HG02610 (cell line): ENCODE measurements around the gene WSCD2.

ENCODE experiments used
- ATAC-seq: cut with Tn5 transposase; IDR thresholded peaks from one replicate; pipeline ENCODE4 v1.9.1; 2021; ENCODE audit warnings: mild to moderate bottlenecking, moderate library complexity; ENCODE audit not compliant: unreplicated experiment

Gene WSCD2

DNA sequence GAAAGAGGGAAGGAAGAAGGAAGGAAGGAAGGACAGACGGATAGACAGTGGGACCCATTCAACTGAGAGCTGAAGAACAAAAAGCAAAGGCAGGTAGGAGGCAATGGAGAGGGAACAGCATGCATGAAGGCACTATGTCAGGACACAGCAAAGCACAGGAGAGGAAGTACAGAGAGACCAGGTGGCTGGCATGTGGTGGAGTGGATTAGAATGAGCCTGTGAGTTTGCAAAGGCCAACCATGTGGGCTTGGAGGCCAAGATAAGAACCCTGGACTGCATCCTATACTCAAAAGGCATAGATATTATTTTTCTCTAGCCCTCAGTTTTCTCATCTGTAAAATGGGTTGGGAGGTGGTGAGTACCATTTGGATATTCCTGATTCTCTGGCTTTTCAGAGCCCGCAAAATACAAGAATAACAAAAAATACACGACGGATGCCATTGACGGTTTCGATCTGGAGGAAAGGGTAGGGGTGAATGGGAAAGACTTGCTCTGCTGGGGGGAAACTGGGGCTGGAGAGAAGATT, 102.9 kb downstream of the WSCD2 start:
- no peak for ATAC-seq

DNA sequence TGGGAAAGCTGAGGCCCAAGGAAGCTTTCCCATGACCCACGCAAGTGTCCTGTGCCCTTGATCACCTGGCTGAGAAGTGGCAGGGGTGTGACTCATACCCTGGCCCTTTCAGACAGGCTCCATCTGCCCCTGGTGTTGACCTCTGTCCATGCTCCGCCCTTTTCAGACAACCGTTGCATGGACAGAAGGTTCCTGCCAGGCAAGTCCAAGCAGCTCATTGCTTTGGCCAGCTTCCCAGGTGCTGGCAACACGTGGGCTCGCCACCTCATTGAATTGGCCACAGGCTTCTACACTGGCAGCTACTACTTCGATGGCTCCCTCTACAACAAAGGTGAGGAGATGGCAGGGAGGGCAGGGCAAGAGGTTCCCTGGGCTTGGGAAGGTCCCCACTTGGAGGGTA, 103.5 kb downstream of the WSCD2 start:
- no peak for ATAC-seq

DNA sequence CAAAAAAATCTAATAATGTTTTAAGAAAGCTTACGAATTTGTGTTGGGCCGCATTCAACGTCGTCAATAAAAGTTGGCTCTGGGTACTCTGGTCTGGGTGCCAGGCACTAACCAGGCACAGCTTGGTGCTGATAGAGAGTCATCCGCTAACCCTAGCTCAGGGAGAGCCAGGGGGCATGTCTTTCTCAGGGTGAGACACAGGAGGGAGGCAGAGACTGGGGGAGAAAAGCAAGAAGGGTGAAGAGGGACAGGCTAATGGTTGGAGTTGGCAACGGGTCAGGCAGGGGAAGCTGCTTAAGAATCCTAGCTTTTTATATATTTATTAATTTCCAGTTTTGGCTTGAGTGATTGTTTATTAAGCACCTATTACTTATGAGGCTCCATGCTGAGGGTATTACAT, 105.1 kb downstream of the WSCD2 start:
- no peak for ATAC-seq

DNA sequence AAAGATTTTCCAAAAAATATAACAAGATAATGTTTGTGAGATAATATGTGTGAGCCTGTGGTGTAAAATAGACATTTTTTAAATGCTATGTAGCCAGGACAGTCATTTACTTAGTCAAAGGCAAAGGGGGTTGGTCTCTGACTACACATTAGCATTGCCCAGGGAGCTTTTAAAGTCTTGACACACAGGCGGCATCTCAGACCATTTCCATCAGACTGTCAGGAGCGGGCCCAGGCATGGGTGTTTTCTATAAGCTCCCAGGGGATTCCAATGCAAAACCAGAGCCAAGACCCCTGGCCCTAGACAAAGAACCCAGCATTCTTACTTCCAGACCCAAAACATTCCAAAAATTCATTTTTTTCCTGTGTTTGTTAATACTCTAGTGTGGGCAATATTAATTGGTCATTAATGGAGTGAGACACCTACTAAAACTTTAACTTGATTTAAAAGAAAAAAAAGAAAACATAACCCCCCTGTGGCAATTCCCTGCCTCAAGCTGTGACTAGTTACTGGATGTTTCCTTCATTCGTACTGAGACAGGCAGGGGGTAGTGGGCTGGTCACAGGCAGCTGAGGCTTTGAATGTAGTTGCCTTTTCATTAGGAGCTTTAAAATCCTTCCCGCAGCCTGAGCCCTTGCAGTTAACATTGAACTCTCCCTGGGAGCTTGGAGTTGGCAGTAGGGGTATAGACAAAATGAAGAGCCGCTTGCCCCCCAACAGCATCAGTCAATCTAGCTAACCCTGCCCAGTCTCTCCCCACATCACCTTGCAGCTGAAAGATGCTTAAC, 106.3 kb downstream of the WSCD2 start:
- ATAC-seq = no peak

DNA sequence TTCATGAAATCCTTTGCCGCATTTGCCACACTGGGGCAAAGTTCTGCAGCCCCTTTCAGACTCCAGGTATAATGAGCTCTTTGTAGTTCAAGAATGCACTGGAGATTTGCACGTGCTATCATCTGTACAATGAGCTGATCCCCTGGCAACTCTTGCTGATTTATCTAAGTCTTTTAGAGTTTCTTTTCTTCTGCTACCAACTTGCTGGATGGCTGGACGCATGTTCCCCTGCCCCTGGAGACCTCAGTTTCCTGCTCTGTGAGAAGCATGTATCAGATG, 106.8 kb downstream of the WSCD2 start:
- no peak for ATAC-seq

DNA sequence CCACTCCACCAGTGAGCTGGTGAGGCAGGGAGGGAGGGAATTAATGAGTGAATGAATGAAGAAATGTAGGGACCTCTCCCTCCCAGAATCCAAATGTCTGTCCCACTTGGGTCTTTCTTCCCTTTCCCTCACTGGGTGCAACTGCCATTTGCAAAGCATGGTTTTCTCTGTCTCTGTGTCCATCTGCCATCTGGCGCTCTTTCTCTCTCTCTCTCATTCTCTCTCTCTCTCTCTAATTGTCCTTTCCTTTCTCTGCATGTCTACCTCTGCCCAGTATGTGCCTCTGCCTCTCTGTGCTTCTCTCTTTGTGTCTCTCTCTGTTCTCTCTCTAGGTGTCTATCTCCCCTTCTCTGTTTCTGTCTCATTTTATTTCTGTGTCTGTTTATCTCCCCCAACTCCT, 107.3 kb downstream of the WSCD2 start:
- no peak for ATAC-seq

DNA sequence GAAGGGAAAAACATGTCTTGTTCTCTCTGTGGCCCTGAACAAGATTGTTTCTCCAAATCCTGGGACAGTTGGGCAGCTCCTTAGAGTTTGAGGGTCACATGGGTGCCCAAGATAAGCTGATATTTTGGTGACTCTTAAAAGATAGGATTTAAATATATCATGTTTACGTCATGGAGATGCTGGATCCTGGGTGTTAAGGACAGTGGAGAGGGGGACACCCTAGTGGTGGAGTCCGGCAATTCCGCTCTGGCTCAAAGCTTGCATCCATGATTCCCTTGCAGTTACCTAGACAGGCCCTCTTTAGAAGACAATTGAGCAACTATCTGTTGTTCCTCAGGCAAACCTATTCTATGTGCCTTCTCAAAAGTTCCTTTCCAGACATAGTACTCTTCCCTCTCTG, 108.2 kb downstream of the WSCD2 start:
- no peak for ATAC-seq

DNA sequence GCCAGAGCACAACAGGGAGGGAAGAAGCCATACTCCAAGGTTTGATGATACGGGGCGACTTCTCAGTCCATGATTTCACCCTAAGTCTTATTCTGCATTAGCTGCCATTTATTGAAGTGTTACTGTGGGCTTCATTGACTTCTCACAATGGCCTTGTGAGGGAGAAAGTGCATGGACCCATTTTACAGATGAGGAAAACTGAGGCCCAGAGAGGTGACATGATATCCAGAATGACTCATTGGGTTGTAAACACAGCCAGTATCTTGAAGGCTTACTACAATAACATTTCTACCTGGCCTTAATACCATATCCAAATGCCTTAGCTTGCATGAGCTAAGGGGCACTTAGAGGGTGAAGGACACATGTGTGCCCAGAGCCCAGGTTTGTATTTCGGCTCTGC, 109.4 kb downstream of the WSCD2 start:
- no peak for ATAC-seq

DNA sequence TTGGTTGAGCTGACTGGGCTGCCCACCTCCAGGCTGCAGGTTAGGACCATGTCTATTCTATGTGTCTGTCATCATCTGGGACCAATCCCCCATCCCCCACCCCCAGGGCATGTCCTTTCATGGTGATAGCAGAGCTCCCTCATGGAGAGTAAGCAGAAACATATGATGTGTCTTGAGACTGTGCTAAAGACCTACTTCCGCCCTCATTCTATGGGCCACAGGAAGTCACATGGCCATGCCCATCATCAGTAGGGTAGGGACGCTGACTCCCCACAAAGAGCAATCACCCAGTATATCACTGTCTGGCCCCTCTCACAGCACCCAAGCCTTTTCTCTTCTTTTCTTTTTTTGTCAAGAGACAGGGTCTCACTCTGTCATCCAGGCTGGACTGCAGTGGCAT, 110.3 kb downstream of the WSCD2 start:
- no peak for ATAC-seq

DNA sequence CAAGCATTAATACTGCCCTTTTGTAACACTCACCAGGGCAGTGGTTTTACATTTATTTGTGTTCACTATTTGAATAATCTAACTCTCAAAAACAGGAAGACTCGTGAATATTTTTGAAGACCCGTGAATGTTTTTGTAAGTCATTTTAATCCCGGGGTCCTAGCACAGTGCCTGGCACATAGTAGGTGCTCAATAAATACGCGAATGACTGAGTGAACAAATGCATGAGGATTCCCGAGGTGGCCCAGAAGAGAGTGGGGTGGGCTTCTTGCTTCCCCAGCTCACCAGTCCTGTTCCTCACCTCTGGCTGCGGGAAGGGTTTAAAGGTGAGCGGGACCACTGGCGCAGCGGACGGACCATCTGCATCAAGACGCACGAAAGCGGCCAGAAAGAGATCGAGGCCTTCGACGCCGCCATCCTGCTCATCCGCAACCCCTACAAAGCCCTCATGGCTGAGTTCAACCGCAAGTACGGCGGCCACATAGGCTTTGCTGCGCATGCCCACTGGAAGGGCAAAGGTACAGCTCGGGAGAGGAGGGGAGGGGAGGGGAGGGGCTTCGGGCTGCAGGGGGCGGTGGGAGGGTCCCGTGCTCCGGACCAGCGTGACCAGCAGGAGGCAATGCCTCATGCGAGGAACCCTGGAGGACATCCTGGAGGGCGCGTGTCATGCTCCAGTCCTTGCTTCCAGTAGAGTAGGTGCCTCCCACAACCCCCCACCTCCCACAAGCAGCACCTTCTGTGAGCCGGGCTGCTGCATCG, 111.1 kb downstream of the WSCD2 start:
- no peak for ATAC-seq

DNA sequence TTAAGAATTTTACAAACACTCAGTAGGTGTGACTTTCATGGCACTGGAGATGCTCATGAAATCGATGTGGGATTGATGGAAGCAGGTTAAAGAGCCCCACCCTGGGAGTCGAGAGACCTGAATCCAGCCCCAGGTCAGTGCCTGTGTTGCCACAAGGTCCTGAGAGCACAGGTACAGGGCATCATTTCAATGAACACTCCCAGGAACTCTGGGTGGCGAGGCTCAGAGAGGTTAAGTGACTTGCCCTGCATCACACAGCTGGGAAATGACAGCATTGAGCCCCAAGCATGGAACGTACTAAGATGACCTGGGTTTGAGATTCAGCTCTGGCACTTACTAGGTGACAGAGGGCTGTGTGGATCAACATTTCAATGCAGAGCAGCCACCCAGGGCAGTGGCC, 111.8 kb downstream of the WSCD2 start:
- ATAC-seq = no peak

DNA sequence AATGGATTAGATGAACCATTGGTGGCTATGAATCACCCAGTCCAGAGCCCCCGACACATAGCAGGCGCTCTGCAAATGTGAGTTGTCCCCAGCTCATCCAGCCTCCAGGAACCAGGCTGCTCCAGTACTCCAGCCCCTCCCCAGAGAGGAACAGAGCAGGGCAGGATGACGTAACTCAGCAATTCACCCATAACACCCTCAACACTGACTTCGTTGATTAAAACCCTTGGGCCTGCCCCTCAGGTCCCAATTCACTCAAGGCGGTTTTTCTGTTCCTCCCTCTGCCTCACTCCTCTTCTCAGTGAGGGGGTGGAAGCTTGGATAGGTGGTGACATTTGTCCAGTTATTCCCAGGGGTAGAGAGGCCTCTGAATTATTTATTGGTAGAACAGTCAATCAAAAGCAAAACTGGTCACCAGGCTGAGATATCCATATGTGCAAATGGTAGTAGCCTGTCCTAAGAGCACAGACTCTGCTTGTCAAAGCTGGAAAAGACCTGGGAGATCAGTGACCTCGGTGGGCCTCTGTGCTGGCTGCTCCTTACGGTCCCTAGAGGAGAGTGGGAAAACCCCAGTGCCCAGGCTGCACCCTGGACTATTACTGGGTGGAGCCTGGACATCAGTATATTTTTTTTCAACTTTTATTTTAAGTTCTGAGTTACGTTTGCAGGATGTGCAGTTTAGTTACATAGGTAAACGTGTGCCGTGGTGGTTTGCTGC, 113.1 kb downstream of the WSCD2 start:
- no peak for ATAC-seq

DNA sequence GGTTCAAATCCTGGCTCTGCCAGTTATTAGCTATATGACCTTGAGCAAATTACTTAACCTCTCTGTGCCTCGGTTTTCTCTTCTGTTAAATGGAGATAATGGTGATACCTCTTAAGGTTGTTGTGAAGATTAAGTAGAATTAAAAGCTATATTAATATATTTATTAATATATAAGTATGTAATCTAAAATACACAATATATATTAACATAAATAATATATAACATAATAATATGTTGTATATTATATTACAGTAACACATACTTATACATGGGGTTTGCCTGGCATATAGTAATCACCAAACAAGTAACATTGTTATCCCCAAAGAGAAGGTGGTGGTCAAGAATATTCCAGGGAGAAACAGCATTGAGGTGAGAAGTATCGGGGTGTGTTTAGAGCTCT, 118.0 kb downstream of the WSCD2 start:
- no peak for ATAC-seq

DNA sequence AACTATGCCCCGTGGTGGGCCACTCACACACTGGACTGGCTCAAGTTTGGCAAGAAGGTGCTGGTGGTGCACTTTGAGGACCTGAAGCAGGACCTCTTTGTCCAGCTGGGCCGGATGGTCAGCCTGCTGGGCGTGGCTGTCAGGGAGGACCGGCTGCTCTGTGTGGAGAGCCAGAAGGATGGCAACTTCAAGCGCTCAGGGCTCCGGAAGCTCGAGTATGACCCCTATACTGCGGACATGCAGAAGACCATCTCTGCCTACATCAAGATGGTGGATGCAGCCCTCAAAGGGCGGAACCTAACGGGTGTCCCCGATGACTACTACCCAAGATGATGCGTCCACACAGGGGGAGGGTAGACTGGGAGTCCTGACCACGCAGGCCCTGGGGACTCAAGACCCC, 118.9 kb downstream of the WSCD2 start:
- no peak for ATAC-seq

DNA sequence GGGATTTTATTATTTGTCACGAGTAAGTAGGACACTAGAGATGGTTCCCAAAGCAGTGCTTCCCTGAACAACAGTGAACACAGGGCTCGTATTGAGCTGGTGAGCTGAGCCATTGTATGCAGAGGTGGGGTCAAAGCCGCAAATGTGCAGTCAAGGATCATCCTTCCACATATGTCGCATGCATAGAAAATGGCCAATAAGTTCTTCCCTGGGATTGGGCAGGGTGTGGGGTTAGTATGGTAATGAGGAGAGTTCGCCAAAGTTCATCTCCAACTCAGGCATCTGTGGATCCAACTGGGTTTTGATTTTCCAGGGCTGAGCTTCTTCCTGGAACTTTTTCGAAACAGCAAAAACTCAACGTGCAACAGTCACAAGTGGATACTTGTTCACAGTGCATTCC, 123.4 kb downstream of the WSCD2 start:
- no peak for ATAC-seq

DNA sequence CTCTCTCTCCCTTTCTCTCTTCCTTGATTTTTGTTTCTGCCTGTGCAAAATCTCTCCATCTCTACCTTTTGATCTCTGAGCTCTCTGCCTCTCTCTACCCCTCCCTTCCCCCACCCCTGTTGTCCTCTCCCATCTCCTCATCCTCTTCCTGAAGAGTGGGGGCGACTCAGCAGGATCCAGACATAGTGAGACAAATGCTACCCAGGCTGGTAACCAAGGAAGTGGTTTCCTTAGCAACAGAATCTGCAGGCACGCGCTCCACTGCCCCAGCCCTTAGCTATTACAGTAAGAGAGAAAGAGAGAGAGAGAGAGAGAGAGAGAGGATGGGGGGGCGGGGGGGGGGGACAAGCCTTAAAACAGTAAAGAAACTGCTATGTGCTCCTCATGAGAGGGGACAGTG, 124.5 kb downstream of the WSCD2 start:
- ATAC-seq = no peak

DNA sequence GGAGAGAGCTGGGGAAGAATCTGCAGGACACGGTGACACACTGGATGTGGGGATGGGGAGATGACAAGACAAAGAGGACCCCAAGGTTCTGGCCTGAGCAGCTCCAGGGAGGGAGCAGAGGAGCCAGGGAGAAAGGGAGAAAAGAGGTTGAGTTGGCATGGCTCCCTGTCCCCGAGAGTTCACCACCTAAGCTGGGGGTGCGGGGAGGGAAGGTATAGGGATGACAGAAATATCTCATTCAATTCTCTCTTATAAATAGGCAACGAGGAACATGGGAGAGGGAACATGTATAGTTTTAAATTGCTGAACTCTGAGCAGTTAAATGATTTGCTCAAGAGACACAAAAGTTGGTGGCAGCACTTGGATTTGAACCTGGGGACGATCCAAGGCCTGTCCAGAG, 124.9 kb downstream of the WSCD2 start:
- ATAC-seq = no peak

DNA sequence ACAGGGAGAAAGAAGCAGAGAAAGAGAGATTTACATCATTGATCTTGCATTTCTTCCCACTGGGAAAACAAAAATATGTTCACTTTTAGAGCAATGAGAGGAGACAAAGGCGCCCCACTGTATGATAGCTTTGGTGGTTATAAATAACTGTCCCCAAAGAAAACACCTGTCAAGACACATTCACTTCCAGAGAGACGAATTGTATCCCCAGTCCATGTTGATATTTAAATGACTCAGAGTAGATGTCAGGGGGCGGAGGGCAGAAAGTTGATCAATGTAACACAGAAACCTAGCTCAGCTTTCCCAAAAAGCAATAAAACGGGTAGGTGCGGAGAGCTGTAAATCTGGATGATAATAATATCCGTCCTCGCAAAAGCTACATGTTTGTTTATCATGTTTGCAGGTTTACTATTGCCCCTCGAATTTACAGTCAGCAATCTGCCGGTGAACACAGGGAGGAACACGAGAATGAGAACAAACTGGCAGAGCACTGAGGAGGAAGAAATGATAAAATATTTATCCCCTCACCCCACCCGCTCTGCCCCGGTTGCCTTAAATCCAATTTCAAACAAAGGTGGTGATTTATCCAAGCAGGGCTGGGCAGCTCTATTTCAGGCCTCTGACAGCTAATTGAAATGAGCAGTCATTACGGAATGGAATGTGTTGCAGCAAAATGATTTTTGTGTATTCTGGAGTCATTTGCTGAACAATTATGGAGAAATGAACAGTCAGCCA, 125.6 kb downstream of the WSCD2 start:
- no peak for ATAC-seq

DNA sequence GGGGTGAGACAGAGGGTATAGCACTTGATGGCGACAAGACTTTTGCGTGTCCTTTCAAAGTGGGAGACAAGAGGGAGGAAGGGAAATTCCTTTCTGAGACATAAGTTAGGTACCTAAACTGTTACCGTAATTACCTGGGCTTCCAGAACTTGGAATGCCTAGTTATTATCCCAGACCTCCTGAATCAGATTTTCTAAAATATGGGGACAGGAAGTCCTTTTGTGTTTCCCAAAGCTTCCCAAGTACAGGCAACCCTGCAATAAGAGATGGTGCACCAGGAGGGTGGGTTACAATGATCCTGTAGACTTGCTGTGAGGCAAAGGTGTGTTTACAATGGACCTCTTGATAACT, 126.1 kb downstream of the WSCD2 start:
- ATAC-seq = no peak

DNA sequence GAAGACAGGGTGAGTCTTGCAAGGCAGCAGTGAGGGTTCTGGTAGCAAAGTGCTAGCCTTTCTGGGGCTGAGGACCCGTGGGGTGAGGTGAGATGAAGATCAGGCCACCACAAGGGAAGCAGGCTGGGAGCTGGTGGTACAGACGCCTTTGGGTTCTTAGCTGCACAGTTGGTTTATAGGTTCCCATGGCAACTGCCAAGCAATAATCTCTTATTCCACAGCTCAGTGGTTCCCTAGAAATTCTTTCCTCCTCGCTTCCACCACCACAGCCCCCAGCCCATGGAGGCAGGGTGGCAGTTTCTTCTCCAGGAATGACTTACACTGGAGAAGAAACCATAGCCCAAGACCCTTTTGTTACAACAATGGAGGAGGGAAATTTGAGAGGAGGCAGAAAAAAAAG, 127.9 kb downstream of the WSCD2 start:
- no peak for ATAC-seq

DNA sequence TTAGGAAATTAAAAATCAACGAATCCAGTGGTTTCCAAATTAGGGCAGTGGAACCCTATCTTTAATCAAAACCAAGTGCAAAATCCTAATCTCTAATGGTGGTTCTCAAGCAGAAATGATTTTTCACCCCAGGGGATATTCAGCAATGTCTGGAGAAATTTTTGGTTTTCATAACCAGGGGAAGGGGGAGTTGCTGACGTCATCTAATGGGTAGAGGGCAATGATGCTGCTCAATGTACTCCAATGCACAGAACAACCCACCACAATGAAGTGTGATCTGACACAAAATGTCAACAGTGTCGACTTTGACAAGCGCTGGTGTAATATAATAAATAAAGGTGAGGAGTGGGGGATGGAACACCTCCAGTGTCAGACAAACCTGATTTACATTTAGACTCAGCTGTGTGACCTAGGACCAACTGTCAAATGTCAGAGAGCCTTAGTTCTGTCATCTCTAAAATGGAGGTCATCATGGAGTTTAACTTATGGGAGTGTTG, 128.6 kb downstream of the WSCD2 start:
- ATAC-seq = no peak
